LNCAP (cell line): Measurements from ENCODE around the gene TOPAZ1.

Experiments
- TF ChIP-seq, protein P1 (sequence below): fragments of 450-650 bp; IDR thresholded peaks from 2 replicates; pipeline ENCODE4 v1.5.1; 2017; ENCODE audit warnings: mild to moderate bottlenecking

TOPAZ1 gene

GRCh38 chr3:44343421-44343820 lies 101.7 kb downstream of the TOPAZ1 start:
- TF ChIP-seq, protein P1, sequence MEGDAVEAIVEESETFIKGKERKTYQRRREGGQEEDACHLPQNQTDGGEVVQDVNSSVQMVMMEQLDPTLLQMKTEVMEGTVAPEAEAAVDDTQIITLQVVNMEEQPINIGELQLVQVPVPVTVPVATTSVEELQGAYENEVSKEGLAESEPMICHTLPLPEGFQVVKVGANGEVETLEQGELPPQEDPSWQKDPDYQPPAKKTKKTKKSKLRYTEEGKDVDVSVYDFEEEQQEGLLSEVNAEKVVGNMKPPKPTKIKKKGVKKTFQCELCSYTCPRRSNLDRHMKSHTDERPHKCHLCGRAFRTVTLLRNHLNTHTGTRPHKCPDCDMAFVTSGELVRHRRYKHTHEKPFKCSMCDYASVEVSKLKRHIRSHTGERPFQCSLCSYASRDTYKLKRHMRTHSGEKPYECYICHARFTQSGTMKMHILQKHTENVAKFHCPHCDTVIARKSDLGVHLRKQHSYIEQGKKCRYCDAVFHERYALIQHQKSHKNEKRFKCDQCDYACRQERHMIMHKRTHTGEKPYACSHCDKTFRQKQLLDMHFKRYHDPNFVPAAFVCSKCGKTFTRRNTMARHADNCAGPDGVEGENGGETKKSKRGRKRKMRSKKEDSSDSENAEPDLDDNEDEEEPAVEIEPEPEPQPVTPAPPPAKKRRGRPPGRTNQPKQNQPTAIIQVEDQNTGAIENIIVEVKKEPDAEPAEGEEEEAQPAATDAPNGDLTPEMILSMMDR = no peak

- TF ChIP-seq, protein P1 = no peak
Observed at GRCh38 chr3:44348993-44349392, 107.3 kb downstream of the TOPAZ1 start.

DNA sequence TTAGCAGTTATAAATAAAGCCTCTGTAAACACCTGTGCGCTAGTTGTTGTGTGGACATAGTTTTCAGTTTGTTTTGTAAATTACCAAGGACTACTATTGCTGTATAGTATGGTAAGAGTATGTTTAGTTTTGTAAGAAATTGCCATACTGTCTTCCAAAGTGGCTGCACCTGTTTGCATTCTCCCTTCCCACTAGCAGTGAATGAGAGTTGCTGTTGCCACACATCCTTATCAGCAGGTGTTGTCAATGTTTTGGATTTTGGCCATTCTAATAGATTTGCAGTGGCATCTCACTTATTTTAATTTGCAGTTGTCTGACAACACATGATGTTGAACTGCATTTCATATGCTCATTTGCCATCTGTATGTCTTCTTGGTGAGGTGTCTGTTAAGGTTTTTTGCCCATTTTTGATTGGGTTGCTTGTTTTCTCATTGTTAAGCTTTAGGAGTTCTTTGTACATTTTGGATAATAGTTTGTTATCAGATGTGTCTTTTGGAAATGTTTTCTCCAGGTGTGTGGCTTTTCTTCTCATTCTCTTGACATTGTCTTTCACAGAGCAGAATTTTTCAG lies 111.8 kb downstream of the TOPAZ1 start:
- TF ChIP-seq, protein P1 = no peak

GRCh38 chr3:44355362-44356033 lies 113.8 kb downstream of the TOPAZ1 start:
- TF ChIP-seq, protein P1 = no peak

- TF ChIP-seq, protein P1 = no peak
Observed at GRCh38 chr3:44359146-44359751, 117.6 kb downstream of the TOPAZ1 start.

DNA sequence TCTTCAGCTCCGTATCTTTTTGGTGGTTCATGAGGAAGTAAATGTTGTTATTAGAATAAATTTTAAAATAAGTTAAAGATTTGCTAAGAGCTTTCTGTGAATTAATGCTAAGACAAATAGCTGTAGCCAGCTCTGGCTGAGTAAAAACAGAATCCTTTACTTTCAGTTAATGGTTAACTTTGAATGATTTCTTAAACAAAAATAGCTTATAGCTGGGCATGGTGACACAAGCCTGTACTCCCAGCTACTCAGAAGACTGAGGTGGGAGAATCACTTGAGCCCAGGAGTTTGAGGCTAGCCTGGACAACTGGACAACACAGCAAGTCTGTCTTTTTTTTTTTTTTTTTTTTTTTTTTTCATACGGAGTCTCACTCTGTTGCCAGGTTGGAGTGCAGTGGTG lies 121.9 kb downstream of the TOPAZ1 start:
- TF ChIP-seq, protein P1 = no peak

- TF ChIP-seq, protein P1 = no peak
Observed at GRCh38 chr3:44365952-44366351, 124.3 kb downstream of the TOPAZ1 start.
